DMS53 treated with DMSO at 0.1 percent for 48 hours (cell line): ENCODE data around the gene PITPNC1.
A peak's percentile ranks its signal among the peaks of the same experiment; 100 is the strongest.
"Not testable (repeated sequence)": the region's sequence is repeated elsewhere in the genome, so short reads cannot be mapped to it uniquely, and the experiment has no call there.

Experiments
- DNase-seq: peaks from one replicate; lab custom pipeline; 2025; ENCODE audit not compliant: unreplicated experiment; lab: John Stamatoyannopoulos, UW

The PITPNC1 gene

DNA sequence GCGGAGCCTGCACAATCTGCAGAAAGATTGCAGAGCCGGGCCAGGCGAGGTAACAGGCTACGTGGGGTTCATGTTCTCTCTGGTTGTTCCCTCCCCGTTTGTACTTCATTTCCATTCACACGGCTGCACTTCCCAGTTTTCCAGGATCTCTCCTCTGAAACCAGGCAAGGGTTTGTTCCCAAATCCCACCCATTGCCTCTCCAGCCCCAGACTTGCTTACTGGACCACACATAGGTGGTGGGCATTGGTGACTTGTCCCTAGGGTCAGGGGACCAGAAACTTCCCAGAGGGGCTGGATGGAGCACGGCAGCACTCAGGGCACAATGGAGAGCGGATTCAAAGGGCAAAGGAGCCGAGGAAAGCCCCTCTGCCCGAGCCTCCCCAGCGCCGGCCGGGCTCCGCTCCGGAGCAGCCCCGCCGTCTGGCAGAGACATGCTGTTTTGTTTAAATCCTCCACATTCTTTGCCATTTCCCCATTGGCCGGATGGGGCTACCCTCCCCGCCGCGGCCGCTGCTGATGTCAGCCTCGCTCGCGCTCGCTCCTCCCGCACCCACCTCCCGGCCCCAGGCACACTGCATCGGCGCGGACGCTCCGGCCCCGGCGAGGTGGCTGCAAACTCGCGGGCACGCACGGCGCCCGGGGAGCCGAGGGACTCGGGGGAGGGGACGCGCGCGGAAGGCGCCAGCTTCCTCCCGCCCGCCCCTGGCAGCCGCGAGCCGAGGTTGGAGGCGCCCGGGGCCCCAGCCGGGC is at the start of gene PITPNC1:
Gene PITPNC1, plus strand, starts transcription at position 545 of the 751 bp plus-strand sequence.
- peak; percentile 74 for DNase-seq

DNA sequence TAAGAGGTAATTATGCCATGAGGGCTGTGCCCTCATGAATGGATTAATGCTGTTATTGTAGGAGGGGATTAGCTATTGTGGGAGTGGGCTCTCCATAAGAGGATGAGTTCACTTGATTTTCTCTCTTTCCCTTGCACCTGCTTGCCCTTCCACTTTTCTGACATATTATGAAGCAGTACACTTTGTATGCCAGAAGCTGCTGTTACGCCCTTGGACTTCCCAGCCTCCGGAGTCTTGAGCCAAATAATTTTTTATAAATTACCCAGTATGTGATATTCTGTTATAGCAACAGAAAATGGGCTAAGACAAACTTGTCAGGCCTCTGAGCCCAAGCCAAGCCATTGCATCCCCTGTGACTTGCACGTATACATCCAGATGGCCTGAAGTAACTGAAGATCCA is 49.1 kb upstream of the PITPNC1 start:
- no peak for DNase-seq

DNA sequence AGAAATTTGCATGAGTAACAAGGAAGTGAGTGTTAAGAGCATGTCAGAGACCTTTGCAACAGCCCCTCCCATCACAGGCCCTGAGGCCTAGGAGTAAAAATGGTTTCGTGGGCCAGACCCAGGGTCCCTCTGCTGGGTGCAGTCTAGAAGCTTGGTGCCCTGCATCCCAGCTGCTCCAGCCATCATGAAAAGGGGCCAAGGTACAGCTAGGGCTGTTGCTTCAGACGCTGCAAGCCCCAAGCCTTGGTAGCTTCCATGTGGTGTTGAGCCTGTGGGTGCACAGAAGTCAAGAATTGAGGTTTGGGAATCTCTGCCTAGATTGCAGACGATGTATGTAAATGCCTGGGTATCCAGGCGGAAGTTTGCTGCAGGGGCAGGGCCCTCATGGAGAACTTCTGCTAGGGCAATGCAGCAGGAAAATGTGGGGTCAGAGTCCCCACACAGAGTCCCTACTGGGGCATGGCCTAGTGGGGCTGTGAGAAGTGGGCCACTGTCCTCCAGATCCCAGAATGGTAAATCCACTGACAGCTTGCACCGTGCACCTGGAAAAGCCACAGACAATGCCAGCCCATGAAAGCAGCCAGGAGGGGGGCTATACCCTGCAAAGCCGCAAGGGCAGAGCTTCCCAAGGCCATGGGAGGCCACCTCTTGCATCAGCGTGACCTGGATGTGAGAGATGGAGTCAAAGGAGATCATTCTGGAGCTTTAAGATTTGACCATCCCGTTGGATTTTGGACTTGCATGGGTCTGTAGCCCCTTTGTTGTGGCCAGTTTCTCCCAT is 45.5 kb upstream of the PITPNC1 start:
- DNase-seq, result not testable (repeated sequence)

DNA sequence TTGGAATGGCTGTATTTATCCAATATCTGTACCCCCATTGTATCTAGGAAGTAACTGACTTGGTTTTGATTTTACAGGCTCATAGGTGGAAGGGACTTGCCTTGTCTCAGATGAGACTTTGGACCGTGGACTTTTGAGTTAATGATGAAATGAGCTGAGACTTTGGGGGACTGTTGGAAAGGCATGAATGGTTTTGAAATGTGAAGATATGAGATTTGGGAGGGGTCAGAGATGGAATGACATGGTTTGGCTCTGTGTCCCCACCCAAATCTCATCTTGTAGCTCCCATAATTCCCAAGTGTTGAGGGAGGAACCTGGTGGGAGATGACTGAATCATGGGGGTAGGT is 44.9 kb upstream of the PITPNC1 start:
- DNase-seq, result not testable (repeated sequence)

DNA sequence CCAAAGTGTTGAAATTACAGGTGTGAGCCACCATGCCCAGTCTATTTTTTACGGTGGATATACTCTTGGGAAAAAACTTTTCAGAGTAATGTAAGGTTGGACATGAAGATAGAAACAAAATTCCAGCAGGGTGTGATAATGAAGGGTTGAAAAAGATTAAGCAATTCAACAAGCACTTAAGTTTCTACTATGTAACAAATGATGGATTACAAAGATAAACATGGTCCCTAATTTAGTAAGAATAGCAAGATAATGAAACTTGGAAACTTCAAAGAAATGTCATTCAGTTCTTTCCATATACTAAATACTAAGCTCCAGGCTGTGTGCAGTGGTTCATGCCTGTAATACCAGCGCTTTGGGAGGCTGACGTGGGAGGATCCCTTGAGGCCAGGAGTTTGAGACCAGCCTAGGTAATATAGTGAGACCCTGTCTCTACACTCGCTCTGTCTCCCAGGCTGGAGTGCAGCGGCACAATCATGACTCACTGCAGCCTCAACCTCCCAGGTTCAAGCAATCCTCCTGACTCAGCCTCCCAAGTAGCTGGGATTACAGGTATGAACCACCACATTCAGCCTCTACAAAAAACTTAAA is 41.7 kb upstream of the PITPNC1 start:
- DNase-seq, result no peak

DNA sequence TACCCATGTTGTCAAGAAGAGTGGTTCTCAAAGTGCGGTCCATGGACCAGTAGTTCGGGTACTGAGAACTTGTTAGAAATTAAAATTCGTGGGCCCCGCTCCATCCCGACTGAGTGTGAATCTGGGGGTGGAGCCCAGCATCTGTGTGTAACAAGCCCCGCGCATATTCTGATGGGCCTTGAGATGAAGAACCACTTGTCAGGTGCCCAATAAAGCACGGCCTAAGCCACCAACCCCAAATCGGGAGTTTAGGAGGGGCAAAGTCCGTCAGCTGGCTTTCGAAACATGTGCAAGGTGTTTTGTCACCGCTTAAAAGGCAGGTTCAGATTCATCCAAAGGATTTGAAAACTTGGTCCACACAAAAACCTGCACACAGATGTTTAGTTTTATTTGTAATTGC is 40.2 kb upstream of the PITPNC1 start:
- DNase-seq, result no peak

DNA sequence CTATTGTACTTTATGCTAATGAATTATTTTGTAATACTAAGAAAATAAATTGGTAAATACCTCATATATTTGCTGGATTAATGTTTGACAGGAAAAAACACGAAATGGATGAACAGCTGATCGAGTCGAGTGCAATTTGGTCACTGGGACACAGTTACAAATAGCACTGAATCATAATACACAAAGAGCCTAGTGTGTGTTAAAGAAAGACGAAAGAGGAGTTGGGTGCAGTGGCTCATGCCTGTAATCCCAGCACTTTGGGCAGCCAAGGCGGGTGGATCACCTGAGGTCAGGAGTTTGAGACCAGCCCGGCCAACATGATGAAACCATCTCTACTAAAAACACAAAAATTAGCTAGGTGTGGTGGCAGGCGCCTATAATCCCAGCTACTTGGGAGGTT is 38.7 kb upstream of the PITPNC1 start:
- not testable (repeated sequence) for DNase-seq

DNA sequence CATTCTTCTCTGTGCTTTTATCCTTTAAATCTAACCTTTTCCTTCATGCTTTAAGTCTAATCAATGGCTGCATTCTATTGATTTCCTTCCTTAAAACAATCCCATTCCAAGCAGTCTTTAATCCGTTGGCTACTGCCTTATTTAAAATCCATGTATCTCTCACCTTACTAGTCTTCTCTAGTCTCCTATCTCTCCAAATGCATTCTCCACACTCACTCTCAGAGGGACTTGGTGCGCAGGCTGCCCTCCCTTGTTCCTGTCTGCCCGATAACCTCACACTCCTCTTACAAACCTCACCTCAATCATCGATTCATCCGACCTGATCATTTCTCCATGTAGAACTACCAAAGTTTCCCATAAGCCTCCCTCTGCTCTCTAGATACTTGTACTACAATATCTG is 33.8 kb upstream of the PITPNC1 start:
- no peak for DNase-seq

DNA sequence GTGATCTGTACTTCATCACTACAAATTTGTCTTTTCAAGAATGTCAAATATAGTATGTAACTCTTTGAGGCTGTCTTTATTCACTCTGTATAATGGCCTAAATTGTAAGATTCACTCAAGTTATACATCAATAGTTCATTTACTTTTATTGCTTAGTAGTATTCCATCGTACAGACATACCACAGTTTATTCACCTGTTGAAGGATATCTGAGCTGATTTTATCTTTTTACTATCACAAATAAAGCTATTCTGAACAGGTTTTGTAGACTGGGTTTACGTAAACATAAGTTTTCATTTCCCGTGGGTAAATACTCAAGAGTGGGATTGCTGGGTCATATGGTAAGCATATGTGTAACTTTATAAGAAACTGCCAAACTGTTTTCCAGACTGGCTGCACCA is 29.3 kb upstream of the PITPNC1 start:
- no peak for DNase-seq

DNA sequence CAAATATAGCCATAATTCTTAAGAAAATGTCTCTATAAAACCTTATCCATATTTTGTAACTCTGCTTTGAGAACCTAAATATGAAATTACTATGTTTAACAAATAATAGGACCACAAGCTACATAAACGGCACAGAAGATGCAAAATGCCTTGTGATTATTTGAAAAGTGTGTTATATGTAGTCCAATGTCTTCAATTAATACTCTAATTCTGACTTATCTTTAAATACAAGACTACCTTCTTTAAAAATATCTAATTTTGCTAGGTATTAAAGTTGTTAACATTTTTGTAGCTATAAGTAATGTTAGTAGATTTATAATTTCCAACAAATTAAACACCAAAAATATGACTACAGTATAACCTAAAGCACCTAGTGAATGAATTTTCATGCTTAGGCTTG is 27.7 kb upstream of the PITPNC1 start:
- no peak for DNase-seq

DNA sequence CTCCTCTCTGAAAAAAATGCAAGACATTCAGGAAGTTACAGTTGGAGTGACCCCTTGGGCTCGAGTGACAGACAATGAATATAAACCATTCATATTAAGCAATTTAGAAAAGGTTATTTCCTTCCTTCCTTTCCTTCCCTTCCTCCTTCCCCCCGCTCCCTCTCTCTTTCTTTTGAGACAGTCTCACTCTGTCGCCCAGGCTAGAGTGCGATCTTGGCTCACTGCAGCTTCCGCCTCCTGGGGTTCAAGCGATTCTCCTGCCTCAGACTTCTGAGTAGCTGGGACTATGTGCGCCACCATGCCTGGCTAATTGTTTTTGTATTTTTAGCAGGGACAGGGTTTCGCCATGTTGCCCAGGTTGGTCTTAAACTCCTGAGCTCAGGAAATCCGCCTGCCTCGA is 23.9 kb upstream of the PITPNC1 start:
- no peak for DNase-seq

DNA sequence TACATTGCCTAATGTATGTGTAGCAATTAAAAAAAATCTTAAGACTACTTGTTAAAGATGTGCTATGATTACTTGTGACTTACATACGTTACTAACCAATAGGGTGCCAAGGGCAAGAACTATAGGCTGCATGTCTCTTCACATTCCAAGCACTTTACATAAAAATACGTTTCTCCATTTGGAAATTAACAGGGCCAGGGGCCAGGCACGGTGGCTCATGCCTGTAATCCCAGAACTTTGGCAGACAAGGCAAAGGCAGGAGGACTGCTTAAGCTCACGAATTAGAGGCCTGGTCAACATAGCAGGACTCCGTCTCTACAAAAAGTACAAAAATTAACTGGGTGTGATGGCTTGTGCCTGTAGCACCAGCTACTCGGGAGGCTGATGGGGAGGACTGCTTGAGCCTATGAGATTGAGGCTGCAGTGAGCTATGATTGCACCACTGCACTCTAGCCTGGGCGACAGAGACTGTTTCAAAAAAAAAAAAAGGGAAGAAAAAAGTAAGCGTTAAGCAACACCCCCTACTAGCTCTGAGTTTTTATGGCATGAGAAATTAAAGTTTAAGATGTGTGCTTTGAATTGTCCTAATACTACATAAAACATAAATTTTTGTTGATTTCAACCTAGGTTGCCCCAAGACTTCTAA is 23.0 kb upstream of the PITPNC1 start:
- DNase-seq, result no peak

DNA sequence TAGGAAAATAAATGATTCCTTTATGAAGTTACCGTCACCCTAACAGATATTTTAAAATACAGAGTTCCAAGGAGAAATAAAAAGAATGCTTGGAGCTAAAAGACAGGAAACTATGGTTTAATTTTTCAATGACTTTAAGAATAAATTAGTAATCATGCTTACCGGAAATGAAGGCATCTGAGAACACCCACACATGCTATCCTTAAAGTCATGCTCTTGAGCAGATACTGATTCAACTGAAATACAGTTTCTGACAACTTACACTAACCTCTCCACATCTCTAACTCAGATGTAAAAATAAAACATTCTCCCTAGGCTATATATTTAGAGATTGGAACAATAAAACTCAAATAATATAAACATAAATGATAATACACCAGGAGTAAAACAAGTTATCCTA is 18.5 kb upstream of the PITPNC1 start:
- no peak for DNase-seq

DNA sequence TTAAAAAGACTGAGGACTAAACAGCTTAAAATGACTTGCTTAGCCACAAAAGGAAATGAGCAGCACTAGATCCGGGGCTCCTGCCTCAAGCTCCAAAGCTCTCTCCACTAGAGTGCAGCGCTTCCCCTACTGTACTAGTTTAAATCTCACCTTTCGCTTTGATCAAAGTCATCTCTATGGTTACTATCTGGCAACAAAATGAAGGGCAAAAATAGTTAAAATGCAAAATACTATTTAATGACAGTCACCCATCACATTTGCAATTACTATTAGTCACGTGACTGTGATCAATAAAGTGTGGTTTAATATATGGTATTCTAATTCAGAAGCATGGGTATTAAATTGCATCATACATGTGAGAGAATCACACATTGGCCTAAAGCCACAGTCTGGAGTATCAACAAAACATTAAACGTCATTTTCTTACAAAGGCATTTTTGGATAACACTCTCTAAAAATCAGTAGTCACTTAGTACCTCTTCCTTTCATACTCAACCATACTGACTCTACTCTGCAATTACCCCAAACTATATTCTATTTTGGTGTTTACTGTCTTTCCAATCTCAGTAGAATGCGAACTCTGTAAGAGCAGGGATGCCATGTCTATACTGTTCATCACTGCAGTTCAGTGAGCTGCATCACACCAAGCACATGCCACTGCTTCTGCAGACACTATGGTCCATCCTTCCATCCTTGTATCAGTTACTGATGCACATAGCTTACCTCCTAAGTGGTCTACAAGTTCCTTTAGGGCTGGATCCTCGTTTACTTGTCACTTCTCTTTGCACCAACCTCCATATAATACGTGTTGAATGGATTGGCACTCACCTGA is 16.9 kb upstream of the PITPNC1 start:
- no peak for DNase-seq

DNA sequence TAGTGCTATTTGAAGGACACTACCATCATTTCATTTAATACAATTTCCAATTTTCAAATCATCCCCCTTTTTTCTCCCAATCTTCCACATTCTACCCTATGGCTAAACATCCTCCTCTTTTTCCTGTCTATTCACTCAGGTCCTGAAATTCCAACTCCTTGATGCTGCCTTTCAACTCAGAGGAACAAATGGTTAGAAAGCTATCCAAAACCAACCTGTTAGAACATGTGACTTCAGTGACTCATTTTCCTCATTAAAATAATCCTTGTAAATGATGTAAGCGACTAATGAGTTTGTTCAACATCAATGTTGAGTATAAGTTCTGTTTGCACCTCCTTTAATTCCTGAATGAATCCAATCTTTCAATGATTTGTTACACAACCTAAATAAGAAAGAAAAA is 16.2 kb upstream of the PITPNC1 start:
- no peak for DNase-seq

DNA sequence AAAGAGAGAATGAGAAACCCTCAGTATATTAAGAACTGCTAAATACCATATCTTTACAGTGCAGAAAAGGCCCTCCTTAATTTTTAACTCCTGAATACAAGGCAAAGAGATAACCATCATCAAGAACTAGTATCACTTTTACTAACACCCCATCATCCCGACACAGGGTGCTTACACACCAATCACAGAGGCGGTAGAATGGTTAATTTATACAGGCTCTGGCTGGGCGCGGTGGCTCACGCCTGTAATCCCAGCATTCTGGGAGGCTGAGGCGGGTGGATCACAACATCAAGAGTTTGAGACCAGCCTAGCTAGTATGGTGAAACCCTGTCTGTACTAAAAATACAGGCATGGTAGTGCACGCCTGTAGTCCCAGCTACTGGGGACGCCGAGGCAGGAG is 14.9 kb upstream of the PITPNC1 start:
- no peak for DNase-seq

DNA sequence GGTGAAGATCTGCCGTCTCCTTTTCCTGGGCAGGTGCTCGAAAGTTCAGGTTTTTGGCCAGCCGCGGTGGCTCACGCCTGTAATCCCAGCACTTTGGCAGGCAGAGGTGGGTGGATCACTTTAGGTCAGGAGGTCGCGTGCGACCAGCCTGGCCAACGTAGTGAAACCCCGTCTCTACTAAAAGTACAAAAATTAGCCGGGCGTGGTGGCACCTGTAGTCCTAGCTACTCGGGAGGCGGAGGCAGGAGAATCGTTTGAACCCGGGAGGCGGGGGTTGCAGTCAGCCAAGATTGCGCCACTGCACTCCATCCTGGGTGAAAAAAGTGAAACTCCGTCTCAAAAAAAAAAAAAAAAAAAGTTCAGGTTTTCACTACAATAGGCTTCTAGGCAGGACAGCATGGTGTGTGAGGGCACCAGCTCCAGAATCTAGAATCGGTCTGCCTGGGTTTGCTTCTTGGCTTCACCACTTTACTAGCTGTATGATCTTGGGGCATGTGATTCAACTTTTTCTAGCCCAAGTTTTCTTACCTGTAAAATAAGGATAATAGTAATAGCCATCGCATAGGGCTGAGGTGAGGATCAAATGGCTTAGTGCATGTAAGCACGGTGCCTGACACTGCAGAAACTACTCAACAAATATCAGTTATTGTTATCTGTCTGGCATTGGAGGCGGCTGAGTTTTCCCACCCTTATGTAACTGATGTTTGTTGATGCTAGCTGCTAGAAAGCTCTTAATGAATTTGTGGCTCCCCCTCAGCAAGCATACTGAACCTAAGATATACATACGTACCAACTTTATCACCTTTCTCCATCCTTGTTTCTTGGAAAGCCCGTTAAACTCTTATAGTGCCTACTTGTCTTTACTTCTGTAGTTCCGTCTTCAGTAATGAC is 12.0 kb upstream of the PITPNC1 start:
- DNase-seq, result no peak

DNA sequence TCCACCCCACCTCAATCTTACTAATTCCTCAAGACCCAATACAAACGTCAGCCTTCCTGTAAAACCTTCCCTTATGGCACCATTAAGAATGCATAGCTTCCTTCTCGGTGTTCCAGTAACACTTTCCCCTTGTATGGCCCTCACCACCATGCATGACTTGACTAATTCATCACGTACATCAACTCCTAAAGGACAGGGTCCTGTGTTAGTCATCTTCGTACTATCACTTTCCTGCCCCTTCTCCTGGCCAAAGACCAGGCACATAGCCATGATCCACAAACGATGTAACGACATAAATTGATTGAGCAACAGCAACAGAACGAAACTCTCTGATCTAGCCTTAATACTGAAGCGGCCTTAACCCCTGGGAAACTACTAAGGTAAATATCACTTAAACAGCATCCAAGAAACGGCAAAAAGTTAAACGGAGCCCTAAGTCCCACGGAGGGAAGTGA is 11.3 kb upstream of the PITPNC1 start:
- DNase-seq, result no peak

DNA sequence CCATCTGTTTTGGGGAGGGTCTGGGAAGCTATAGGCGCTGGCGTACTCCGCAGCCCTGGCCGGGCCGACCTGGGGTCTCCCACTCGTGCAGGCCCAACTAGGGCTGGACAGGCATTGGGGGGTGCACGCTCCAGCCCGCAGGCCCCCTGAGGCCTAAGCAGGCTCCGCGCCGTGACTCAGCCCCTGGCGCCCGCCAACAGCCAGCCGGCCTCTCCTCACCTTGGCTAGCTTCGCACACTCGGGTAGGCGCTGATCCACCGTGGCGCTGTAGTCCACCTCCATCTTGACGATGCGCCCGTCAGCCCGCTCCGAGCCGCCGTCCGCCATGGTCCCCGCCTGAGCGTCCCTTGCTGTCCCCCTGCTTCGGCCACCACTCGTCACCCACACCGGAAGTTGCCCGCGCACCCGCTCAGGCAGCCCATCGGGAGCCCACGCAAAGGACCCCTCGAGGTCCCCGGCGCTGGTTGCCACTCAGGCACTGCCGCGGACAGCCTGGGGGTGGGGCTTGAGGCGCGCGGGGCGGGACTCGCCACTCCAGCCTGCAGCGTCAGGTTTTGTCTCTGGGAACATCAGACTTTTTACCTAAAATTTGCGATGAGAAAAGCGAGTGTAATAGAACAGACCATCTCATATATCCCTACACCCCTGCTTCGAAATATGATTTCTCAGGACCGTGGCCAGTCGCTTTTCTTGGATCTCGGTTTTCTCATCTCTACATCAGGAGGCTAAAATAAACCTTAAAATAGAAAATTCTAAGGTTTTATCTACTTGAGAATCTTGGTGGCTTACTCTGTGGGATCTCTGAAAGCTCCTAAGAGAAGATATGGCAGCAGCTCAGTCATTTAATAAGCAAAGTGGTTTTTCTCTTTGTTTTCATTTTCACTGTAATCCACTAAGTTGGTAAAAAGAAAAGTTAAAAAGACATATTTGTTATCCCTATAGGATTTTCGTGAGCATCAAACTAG is 10.6 kb upstream of the PITPNC1 start, which contains the start of gene PSMD12:
Gene PSMD12, minus strand, starts transcription at position 385 of the 965 bp plus-strand sequence. Its CDS starts 58 bp downstream, at position 327.
- peak; percentile 79 for DNase-seq
